Activated CD4-positive, CD25-positive, alpha-beta regulatory T cell (primary cell): ENCODE measurements around the gene ARMC7.
A peak's percentile ranks its signal among the peaks of the same experiment; 100 is the strongest.
"Not testable (repeated sequence)": the region's sequence is repeated elsewhere in the genome, so short reads cannot be mapped to it uniquely, and the experiment has no call there.

Source experiments
- DNase-seq, 4 experiments: peaks; one replicate each; lab custom pipeline; 2025; lab: John Stamatoyannopoulos, UW

The ARMC7 gene

GRCh38 chr17:75154195-75155106, 44.7 kb downstream of the ARMC7 start, which contains the start of gene JPT1:
JPT1 (minus strand) TSS chr17:75154512; CDS start chr17:75154397, 115 bp downstream.
- DNase-seq, result peak; percentile 95 to 97 (median 96)

DNA sequence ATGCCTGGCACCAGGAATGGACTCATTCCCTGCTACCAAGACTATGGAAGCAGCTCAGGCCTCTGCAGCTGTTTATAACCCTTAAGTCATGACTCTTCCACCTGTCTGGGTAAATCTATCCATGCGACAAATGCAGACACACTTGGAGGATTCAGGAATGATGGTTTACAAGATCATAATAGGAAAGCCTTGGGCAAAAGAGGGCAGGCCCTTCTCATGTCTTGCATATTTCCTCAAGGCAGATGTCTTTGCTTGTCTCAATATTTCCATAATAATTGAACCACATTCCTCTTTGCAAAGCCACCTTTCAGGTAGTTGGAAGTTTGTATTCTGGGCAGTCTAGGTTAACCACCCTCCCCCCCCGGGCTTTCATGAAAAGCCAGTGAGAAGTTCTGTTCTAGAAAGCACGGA, 45.4 kb downstream of the ARMC7 start:
- no peak for DNase-seq

- not testable (repeated sequence) for DNase-seq
These were observed 48.7 kb downstream of the ARMC7 start for GRCh38 chr17:75158480-75158879.

- no peak for DNase-seq
These were observed 49.6 kb downstream of the ARMC7 start for GRCh38 chr17:75159196-75160031.

- no peak for DNase-seq
These were observed 50.4 kb downstream of the ARMC7 start for GRCh38 chr17:75160211-75160610.

DNA sequence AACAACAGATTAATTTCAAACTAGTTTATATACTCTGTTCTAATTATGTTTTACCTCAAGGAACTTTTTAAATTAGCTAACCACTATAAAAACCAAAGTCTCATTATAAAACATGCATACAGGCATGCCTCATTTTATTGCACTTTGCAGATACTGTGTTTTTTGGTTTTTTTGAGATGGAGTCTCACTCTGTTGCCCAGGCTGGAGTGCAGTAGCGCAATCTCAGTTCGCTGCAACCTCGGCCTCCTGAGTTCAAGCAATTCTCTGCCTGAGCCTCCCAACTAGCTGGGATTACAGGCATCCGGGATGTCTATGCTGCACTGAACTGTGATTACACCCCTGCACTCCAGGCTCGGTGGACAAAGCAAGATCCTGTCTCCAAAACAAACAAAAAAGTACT, 53.3 kb downstream of the ARMC7 start:
- DNase-seq, result no peak

DNA sequence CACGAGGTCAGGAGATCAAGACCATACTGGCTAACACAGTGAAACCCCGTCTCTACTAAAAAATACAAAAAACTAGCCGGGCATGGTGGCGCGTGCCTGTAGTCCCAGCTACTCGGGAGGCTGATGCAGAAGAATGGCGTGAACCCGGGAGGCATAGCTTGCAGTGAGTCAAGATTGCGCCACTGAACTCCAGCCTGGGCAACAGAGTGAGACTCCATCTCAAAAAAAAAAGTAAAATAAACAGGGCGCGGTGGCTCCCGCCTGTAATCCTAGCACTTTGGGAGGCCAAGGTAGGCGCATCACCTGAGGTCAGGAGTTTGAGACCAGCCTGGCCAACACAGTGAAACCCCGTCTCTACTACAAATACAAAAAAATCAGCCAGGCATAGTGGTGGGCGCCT, 54.8 kb downstream of the ARMC7 start:
- not testable (repeated sequence) for DNase-seq

GRCh38 chr17:75168998-75169397, 59.2 kb downstream of the ARMC7 start:
- DNase-seq, result no peak

DNA sequence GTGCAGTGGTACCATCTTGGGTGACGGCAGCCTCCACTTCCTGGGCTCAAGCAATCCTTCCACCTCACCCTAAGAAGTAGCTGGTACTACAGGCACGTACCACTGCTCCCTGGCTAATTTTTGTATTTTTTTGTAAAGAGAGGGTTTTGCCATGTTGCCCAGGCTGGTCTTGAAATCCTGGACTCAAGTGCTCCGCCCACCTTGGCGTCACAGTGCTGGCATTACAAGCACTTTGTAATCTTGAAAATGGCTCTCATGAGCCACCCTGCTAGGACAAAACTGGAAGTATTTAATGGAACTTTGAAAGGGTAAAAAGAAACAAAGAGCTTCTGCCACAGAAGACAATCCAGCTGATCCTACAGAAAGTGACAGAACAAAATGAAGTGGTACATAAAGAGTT, 63.8 kb downstream of the ARMC7 start:
- DNase-seq, result no peak

DNA sequence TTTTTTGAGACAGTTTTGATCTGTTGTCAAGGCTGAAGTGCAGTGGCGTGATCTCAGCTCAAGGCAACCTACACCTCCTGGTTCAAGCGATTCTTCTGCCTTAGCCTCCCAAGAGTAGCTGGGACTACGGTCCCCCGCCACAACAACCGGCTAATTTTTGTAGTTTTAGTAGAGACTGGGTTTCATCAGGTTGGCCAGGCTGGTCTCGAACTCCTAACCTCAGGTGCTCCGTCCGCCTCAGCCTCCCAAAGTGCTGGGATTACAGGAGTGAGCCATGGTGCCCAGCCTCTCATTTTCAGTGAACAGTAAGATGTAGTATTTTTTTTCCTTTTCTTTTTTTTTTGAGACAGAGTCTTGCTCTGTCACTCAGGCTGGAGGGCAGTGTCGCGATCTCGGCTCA, 65.2 kb downstream of the ARMC7 start:
- DNase-seq, result no peak

DNA sequence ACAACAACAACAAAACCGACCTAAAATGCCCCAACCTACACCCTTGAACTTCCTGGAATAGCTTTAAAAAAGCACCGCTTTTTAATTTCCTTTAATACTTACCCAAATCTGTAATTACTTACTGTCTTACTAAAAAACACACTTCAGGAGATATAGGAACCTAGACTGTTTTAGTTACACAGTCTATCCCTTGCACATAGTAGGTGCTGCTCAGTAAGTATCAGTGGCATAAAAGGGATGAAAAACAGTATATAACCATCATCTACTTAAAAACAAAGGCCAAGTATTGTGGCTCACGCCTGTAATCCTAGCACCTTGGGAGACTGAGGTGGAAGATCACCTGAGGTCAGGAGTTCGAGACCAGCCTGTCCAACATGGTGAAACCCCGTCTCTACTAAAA, 66.9 kb downstream of the ARMC7 start:
- DNase-seq, result no peak

- no peak for DNase-seq
These were observed 68.7 kb downstream of the ARMC7 start for GRCh38 chr17:75178453-75178852.
